SJCRH30 (cell line): ENCODE measurements around the gene TMEM222. TPM values are rescaled to one million over a fixed set of nuclear protein-coding genes. Genes with fewer than 3 reads are reported as not detected.

ENCODE experiments used
- DNase-seq, 2 experiments: peaks; one replicate each; pipeline ENCODE4 v3.0.0-alpha.2; 2015 to 2020
- H3K27ac ChIP-seq: fragments of 250-450 bp; sonication (Bioruptor Pico); 2 replicates; pipeline ENCODE4 v1.5.1; 2020; ENCODE audit warnings: mild to moderate bottlenecking, moderate library complexity
- H3K27me3 ChIP-seq: fragments of 250-450 bp; sonication (Bioruptor Pico); 2 replicates; pipeline ENCODE4 v1.5.1; 2020; ENCODE audit warnings: mild to moderate bottlenecking, moderate library complexity
- H3K36me3 ChIP-seq: fragments of 250-450 bp; sonication (Bioruptor Pico); 2 replicates; pipeline ENCODE4 v1.5.1; 2020; ENCODE audit warnings: mild to moderate bottlenecking, moderate library complexity
- H3K4me1 ChIP-seq: fragments of 250-450 bp; sonication (Bioruptor Pico); 2 replicates; pipeline ENCODE4 v1.5.1; 2020; ENCODE audit warnings: mild to moderate bottlenecking, moderate library complexity
- H3K4me3 ChIP-seq: fragments of 250-450 bp; sonication (Bioruptor Pico); 2 replicates; pipeline ENCODE4 v1.5.1; 2020; ENCODE audit warnings: mild to moderate bottlenecking, moderate library complexity
- H3K9me3 ChIP-seq: fragments of 250-450 bp; sonication (Bioruptor Pico); replicated peaks from 2 replicates; pipeline ENCODE4 v1.5.1; 2020; ENCODE audit warnings: mild to moderate bottlenecking, moderate library complexity
- total RNA-seq: library from RNA; depleted of rRNA; stranded (reverse); fragments of >200 nt; shearing (Covaris generic); gene quantifications from 2 replicates; pipeline ENCODE4 v1.2.3, GENCODE V29; 2014

TMEM222 gene
- total RNA-seq, 1 experiment from 2014 or later = 26.0 TPM

DNA sequence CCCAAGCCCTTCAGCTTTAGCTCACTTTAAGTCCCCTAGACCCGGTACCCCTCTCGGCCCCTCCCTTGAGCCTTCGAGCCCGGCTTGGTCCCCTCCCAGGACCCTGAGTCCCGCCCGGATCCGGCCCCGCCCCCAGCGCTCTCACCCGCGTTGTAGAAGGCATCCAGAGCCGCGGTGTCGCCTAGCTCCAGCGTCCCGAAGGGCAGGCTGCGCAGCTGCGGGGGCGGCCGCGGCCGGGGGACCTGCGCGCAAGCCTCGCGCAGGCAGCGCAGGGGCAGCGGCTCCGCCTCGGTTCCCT lies 44.1 kb downstream of the TMEM222 start:
- peak overlapping the region; percentile 57 for H3K27ac ChIP-seq
- peaks cover 8% of the 10 kb centered on the region; the same call in 1 of the 2 replicates for H3K4me1 ChIP-seq
- peak overlapping the region; percentile 71 for H3K4me3 ChIP-seq
- no peaks in the 10 kb centered on the region for H3K9me3 ChIP-seq
- H3K27me3 ChIP-seq = no peaks in the 10 kb centered on the region
- peak; percentile 95 to 96 for DNase-seq
- 0 out of 2 replicates have a peak, but pooled peaks cover 4% of the 10 kb centered on the region for H3K36me3 ChIP-seq

GRCh38 chr1:27366411-27367159 lies 44.6 kb downstream of the TMEM222 start, which contains the start of gene MAP3K6:
Gene MAP3K6, minus strand, starts transcription at chr1:27366961. Its CDS starts 364 bp downstream, at chr1:27366597.
- H3K4me1 ChIP-seq = peaks cover 8% of the 10 kb centered on the region; the same call in 1 of the 2 replicates
- peak within 1 kb of the TSS; percentile 59 for H3K27ac ChIP-seq
- no peaks in the 10 kb centered on the region for H3K9me3 ChIP-seq
- peak; percentile 89 for DNase-seq
- no peaks in the 10 kb centered on the region for H3K36me3 ChIP-seq
- peak within 1 kb of the TSS; percentile 71 for H3K4me3 ChIP-seq
- H3K27me3 ChIP-seq = no peaks in the 10 kb centered on the region

DNA sequence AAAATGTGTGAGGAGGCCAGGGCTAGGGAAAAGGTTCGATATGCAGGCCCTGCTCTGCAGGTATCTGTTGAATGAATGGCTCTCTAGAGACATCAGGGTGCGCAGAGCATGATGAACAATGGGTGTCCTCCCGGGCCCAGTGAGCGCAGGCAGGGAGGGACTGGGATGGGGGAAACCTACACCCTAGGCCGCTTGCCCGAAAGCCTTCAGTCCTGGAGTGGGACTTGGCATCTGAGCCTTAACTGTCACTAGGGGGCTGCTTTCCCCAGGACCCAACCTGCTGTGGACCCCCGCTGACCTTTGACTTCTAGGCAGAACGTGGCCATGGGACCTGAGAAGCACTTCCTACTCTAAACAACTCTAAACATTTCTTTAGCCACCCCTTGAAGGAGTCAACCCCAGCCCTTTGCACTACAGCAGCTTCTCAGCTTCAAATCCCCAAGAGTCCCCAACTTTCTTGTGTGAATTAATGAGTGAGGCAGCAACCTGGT lies 45.2 kb downstream of the TMEM222 start:
- Histone ChIP-seq H3K4me3 (peak overlapping the region; percentile 71), H3K9me3 (no peaks in the 10 kb centered on the region), H3K36me3 (no peaks in the 10 kb centered on the region), H3K27me3 (no peaks in the 10 kb centered on the region), H3K27ac (peak overlapping the region; percentile 59; the same call in 1 of the 2 replicates), H3K4me1 (peaks cover 8% of the 10 kb centered on the region; the same call in 1 of the 2 replicates)
- DNase-seq = no peak

DNA sequence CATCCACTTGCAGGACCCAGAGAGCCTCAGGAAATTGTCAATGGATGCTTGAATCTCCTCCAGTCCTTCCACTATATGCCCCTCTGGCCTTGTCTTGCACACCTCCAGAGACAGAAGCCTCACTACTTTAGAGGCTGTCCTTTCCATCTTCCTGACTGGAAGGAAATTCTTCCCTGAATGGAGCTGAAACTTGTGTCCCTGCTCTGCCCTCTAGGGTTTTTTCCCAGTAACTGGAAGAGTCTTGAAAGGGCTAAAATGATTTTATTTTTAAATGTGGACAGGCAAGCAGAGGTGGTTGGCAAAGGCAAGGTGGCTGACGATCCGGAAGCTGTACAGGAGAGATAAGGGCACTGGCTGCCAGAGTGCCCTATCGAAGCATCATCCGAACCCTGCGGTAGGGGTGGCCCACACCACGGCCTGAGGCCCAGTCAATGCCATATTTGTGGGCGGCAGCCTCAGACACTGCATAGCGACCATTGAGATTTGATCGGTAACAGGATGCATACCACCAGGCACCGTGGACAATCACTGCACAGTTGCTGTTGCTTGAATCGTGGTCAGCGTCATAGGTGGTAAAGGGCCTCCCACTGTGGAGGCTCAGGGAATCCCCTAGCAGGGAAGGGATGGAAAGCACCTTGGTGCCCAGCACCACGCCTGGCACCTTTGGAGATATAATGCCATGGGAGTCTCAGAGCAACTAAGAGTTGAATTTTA lies 47.1 kb downstream of the TMEM222 start:
- H3K27ac ChIP-seq = no peak overlapping the region
- peak in 1 of 2 experiments; percentile 48 for DNase-seq
- H3K36me3 ChIP-seq = no peaks in the 10 kb centered on the region
- H3K9me3 ChIP-seq = no peaks in the 10 kb centered on the region
- no peak overlapping the region for H3K4me3 ChIP-seq
- H3K27me3 ChIP-seq = no peaks in the 10 kb centered on the region
- H3K4me1 ChIP-seq = peaks cover 8% of the 10 kb centered on the region; the same call in 1 of the 2 replicates

DNA sequence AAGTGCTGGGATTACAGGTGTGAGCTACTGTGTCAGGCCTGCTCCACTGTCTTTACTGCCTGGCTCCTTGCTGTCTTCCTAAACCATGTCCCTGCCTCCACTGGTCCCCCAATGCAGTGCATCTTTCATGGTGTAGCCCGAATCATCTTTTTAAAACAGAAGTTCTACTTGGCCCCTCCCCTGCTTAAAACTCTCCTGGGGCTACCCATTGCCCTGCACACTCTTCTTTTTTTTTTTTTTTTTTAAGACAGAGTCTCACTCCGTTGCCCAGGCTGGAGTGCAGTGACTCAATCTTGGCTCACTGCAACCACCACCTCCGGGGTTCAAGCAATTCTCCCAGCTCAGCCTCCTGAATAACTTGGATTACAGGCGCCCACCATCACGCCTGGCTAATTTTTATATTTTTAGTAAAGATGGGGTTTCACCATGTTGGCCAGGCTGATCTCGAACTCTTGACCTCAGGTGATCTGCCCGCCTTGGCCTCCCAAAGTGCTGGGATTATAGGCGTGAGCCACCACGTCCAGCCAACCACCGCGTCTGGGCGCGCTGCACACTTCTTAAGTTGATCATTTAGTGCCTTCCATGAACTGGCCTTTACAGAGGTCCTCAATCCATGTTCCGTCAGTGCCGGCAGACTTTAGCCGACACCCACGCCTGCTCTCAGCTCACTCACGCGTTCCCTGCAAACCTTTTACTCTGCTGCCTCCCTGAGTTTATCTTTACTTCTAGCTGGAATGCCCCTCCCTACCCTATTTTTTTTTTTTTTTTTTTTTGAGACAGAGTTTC lies 50.3 kb downstream of the TMEM222 start:
- Histone ChIP-seq H3K4me1 (0 out of 2 replicates have a peak, but pooled peaks cover 2% of the 10 kb centered on the region), H3K36me3 (no peaks in the 10 kb centered on the region), H3K27me3 (peaks cover 9% of the 10 kb centered on the region; the same call in 1 of the 2 replicates), H3K9me3 (no peaks in the 10 kb centered on the region), H3K27ac (no peak overlapping the region), H3K4me3 (no peak overlapping the region)
- DNase-seq = no peak

GRCh38 chr1:27372808-27373690 lies 51.1 kb downstream of the TMEM222 start:
- no peak overlapping the region for H3K4me3 ChIP-seq
- H3K27ac ChIP-seq = no peak overlapping the region
- peaks cover 9% of the 10 kb centered on the region; the same call in 1 of the 2 replicates for H3K27me3 ChIP-seq
- no peaks in the 10 kb centered on the region for H3K4me1 ChIP-seq
- DNase-seq = peak in 1 of 2 experiments; percentile 32
- no peaks in the 10 kb centered on the region for H3K36me3 ChIP-seq
- H3K9me3 ChIP-seq = no peaks in the 10 kb centered on the region

GRCh38 chr1:27374362-27375086 lies 52.6 kb downstream of the TMEM222 start, which contains the start of gene FCN3:
Gene FCN3, minus strand, starts transcription at chr1:27374824. Its CDS starts 6 bp downstream, at chr1:27374818.
- no peak within 1 kb of the TSS for H3K4me3 ChIP-seq

GRCh38 chr1:27377760-27378495 lies 56.0 kb downstream of the TMEM222 start:
- no peak for DNase-seq
- Histone ChIP-seq H3K36me3 (no peaks in the 10 kb centered on the region), H3K27ac (no peak overlapping the region), H3K27me3 (peaks cover 31% of the 10 kb centered on the region), H3K4me3 (no peak overlapping the region), H3K9me3 (no peaks in the 10 kb centered on the region), H3K4me1 (no peaks in the 10 kb centered on the region)

More at GRCh38 chr1:27374362-27375086, 52.6 kb downstream of the TMEM222 start, which contains the start of gene FCN3:
- no peak within 1 kb of the TSS for H3K27ac ChIP-seq
- DNase-seq = no peak
- no peaks in the 10 kb centered on the region for H3K36me3 ChIP-seq
- no peaks in the 10 kb centered on the region for H3K4me1 ChIP-seq
- no peaks in the 10 kb centered on the region for H3K9me3 ChIP-seq
- peaks cover 15% of the 10 kb centered on the region; the same call in 1 of the 2 replicates for H3K27me3 ChIP-seq

- H3K9me3 ChIP-seq = no peaks in the 10 kb centered on the region
- no peak overlapping the region for H3K27ac ChIP-seq
- no peak for DNase-seq
- H3K4me3 ChIP-seq = no peak overlapping the region
- peaks cover 31% of the 10 kb centered on the region for H3K27me3 ChIP-seq
- no peaks in the 10 kb centered on the region for H3K36me3 ChIP-seq
- no peaks in the 10 kb centered on the region for H3K4me1 ChIP-seq
Measured at GRCh38 chr1:27379564-27380122, 57.7 kb downstream of the TMEM222 start.

DNA sequence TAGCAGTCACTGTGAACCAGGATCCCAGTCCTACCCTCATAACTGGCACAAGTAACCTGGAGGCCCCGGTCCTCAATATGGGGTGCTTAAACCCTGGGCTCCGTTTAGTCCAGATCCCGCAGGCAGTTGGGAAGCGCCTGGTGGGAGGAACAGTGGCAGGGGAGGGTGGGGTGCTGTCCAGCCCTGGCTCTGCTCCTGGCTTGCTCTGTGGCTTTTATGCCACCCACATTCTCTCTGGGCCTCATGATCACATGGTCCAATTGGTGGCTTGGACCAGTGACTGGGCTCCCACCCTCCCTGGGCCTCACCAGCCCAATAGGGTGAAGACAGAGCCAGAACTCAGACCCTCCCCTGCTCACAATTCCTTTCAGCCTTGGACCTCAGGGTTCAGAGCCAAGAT lies 58.3 kb downstream of the TMEM222 start:
- Histone ChIP-seq H3K27ac (no peak overlapping the region), H3K4me3 (no peak overlapping the region), H3K9me3 (no peaks in the 10 kb centered on the region), H3K36me3 (no peaks in the 10 kb centered on the region), H3K27me3 (peaks cover 31% of the 10 kb centered on the region), H3K4me1 (no peaks in the 10 kb centered on the region)
- DNase-seq = no peak

DNA sequence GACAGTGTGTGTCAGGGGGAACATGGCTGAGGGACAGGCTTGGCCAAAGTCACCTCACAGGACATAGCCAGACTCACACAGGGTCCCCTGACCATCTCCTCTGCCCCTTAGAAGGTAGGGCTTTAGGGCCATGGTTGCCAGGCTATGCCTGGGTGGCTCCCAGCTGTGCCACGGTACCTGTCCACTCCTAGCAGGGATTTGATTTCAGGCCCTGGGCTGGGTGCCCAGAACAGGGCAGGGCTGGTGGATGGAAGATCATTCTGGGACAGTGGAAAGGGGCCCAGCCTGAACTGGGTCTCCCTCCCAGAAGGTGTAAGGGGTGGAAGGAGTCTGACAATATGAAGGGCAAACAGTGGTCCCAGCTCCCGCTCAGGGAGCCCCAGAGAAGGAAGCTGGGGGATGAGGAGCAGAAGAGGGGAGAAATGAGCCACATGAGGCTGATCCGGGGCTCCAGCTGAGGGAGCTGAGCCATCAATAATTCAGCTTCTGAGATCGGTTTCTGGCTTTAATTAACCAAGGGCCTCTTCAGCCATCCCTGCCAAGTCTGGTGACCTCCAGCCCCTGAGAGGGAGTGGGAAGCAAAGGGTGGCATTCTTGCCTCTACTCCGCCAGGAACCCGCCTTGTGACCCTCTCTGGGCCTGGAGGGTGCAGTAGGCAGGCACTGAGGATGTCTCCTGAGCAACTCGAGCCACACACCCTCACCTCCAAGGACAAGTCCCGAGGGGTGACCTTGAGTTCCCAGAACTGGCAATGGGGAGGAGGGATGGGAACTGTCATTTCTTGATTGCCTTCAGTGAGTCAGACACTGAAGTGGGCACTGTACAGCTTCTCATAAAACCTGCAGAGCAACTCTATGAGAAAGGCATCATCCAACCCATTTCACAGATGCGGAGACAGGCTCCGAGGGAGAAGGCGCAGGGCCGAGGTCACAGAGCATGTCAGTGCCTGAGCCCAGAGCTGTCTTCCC lies 59.1 kb downstream of the TMEM222 start:
- H3K4me1 ChIP-seq = no peaks in the 10 kb centered on the region
- no peak overlapping the region for H3K4me3 ChIP-seq
- H3K36me3 ChIP-seq = no peaks in the 10 kb centered on the region
- no peak for DNase-seq
- H3K27ac ChIP-seq = no peak overlapping the region
- no peaks in the 10 kb centered on the region for H3K9me3 ChIP-seq
- peaks cover 26% of the 10 kb centered on the region for H3K27me3 ChIP-seq
